Memory B cell (primary cell): ENCODE measurements around the gene SKIC8.

ENCODE experiments used
- ATAC-seq: fragments of 150-1000 bp; cut with Tn5 transposase; 2 replicates; pipeline ENCODE4 v1.10.0; 2021; ENCODE audit warnings: low read depth, mild to moderate bottlenecking, moderate library complexity
- DNase-seq, 2 donors: peaks; one replicate each; pipeline ENCODE4 v3.0.0; 2022; ENCODE audit warnings: low spot score in 2 of 2
- H3K27ac Mint-ChIP-seq: one replicate; pipeline ENCODE4 v1.8.0; 2022; ENCODE audit warnings: mild to moderate bottlenecking, moderate library complexity, mixed read lengths
- H3K27me3 Mint-ChIP-seq: one replicate; pipeline ENCODE4 v1.8.0; 2022; ENCODE audit warnings: mixed read lengths
- H3K36me3 Mint-ChIP-seq: one replicate; pipeline ENCODE4 v1.8.0; 2022; ENCODE audit warnings: mild to moderate bottlenecking, mixed read lengths
- H3K4me1 Mint-ChIP-seq: one replicate; pipeline ENCODE4 v1.8.0; 2022; ENCODE audit warnings: mixed read lengths
- H3K4me3 Mint-ChIP-seq: one replicate; pipeline ENCODE4 v1.8.0; 2022; ENCODE audit warnings: mild to moderate bottlenecking, moderate library complexity, mixed read lengths
- H3K9me3 Mint-ChIP-seq: one replicate; pipeline ENCODE4 v1.8.0; 2022; ENCODE audit warnings: mixed read lengths

SKIC8 gene

DNA sequence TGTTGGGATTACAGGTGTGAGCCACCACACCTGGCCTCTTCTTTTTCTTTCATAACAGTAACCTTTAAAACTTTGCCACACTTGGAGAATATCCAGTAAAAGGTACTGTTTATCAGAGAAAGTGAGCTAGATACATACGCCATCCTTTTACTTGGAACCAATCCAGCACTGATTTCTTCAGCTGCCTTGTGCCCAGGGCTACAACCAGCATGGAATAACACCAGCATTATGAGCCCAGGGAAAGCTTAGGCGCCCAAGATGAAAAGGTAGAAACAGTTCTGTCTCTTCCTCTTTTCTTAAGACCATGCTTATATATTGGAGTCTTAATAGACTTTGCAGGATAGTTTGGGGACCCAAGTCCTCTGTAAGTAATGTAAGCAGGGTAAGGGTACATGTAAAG, 8.4 kb downstream of the SKIC8 start:
- DNase-seq (no peak), ATAC-seq (no peak)
- Mint-ChIP-seq H3K9me3 (no peaks in the 10 kb centered on the region), H3K27ac (no peak overlapping the region), H3K36me3 (peaks cover 30% of the 10 kb centered on the region), H3K27me3 (no peaks in the 10 kb centered on the region), H3K4me3 (no peak overlapping the region), H3K4me1 (peaks cover 2% of the 10 kb centered on the region)

DNA sequence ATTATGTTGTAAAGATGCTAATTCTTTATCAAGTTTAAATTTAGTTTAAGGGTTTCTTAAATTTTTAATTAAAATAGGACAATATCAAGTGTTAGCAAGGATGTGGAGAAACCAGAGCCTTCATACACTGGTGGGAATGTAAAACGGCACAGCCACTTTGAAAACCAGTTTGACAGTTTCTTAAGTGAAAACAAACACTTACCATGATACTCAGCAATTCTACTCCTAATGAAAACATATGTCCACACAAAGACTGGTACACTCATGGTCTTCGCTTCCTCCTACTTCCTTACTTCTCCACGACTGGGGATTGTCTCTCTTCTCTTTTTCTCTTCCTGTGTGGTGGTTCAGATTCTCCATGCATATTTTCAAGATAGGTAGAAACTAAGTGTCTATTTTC, 9.2 kb downstream of the SKIC8 start:
- no peak overlapping the region for H3K27ac Mint-ChIP-seq
- H3K9me3 Mint-ChIP-seq = no peaks in the 10 kb centered on the region
- no peaks in the 10 kb centered on the region for H3K27me3 Mint-ChIP-seq
- DNase-seq (no peak), ATAC-seq (no peak)
- H3K4me3 Mint-ChIP-seq = no peak overlapping the region
- H3K4me1 Mint-ChIP-seq = no peaks in the 10 kb centered on the region
- H3K36me3 Mint-ChIP-seq = peaks cover 28% of the 10 kb centered on the region

DNA sequence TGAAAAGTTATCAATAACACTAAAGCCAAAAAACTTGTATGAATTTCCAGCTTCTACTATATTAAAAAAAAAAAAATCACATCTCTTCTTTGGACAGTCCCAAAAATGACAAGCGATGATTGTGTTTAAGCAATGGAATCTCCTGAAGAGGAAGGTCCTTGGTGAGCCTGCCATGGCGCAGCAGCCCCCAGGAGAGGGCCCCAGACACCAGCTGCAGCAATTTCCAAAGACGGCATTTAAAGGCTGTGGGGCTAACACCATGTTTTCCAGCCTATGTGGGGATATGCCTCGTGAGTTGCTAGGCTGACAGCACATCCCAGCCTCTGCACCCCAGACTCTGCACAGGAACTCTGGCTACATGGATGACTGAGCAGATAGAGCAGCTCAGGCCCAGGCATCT, 14.7 kb downstream of the SKIC8 start:
- Mint-ChIP-seq H3K4me3 (no peak overlapping the region), H3K27me3 (no peaks in the 10 kb centered on the region), H3K27ac (no peak overlapping the region), H3K36me3 (peaks cover 22% of the 10 kb centered on the region), H3K4me1 (no peaks in the 10 kb centered on the region), H3K9me3 (no peaks in the 10 kb centered on the region)
- ATAC-seq = no peak
- DNase-seq = no peak

GRCh38 chr15:78282324-78282723, 17.1 kb downstream of the SKIC8 start:
- ATAC-seq (no peak), DNase-seq (no peak)
- peaks cover 20% of the 10 kb centered on the region for H3K36me3 Mint-ChIP-seq
- H3K27ac Mint-ChIP-seq = no peak overlapping the region
- H3K9me3 Mint-ChIP-seq = no peaks in the 10 kb centered on the region
- H3K4me1 Mint-ChIP-seq = no peaks in the 10 kb centered on the region
- H3K27me3 Mint-ChIP-seq = no peaks in the 10 kb centered on the region
- no peak overlapping the region for H3K4me3 Mint-ChIP-seq

DNA sequence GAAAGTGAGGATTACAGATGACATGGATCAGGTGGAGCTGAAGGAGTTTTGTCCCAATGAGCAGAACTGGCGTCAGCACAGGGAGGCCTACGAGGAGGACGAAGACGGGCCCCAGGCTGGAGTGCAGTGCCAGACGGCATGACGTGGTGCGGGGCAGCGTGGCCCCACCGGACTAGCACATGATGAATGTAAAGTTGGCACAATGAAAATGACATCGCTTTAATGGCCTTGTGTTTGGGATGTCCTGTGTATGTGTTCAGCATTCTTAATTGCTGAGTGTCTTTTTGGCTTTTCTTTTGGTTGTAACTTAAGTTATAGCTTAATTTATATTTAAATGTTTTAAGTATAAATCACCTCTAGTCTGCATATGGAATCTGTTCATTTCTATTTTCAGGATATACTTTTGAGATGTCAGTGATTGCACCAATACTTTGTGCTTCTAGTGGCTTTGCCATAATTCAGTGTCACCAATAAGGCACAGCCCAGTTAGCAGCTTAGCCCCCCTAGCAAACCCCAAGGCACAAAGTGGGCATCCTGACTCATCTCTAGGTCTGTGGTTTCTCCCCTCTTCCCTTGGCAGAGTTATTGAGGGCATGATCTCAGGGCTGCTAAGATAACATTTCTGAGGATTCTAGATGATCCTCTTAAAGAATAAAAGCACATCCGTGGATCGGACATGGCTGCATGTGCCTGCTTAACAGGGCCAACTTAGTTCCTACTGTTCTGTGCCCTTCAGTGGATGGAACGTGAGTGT, 18.9 kb downstream of the SKIC8 start:
- peaks cover 13% of the 10 kb centered on the region for H3K36me3 Mint-ChIP-seq
- H3K4me1 Mint-ChIP-seq = no peaks in the 10 kb centered on the region
- DNase-seq (no peak), ATAC-seq (no peak)
- no peaks in the 10 kb centered on the region for H3K27me3 Mint-ChIP-seq
- H3K27ac Mint-ChIP-seq = no peak overlapping the region
- no peak overlapping the region for H3K4me3 Mint-ChIP-seq
- H3K9me3 Mint-ChIP-seq = no peaks in the 10 kb centered on the region

GRCh38 chr15:78276064-78276943, 23.1 kb downstream of the SKIC8 start:
- Mint-ChIP-seq H3K4me3 (no peak overlapping the region), H3K27me3 (no peaks in the 10 kb centered on the region), H3K4me1 (no peaks in the 10 kb centered on the region), H3K9me3 (no peaks in the 10 kb centered on the region), H3K27ac (no peak overlapping the region), H3K36me3 (peaks cover 13% of the 10 kb centered on the region)
- ATAC-seq (no peak), DNase-seq (no peak)

- no peak overlapping the region for H3K27ac Mint-ChIP-seq
These were observed 24.4 kb downstream of the SKIC8 start for GRCh38 chr15:78274994-78275393.

GRCh38 chr15:78272776-78273175, 26.6 kb downstream of the SKIC8 start:
- no peaks in the 10 kb centered on the region for H3K27me3 Mint-ChIP-seq
- H3K4me3 Mint-ChIP-seq = no peak overlapping the region
- DNase-seq (no peak), ATAC-seq (no peak)
- no peaks in the 10 kb centered on the region for H3K9me3 Mint-ChIP-seq
- H3K4me1 Mint-ChIP-seq = peaks cover 4% of the 10 kb centered on the region
- H3K36me3 Mint-ChIP-seq = peaks cover 7% of the 10 kb centered on the region
- H3K27ac Mint-ChIP-seq = no peak overlapping the region

More at GRCh38 chr15:78274994-78275393, 24.4 kb downstream of the SKIC8 start:
- Mint-ChIP-seq H3K4me3 (no peak overlapping the region), H3K9me3 (no peaks in the 10 kb centered on the region), H3K36me3 (peaks cover 12% of the 10 kb centered on the region), H3K4me1 (peaks cover 2% of the 10 kb centered on the region), H3K27me3 (no peaks in the 10 kb centered on the region)
- DNase-seq (no peak), ATAC-seq (no peak)

DNA sequence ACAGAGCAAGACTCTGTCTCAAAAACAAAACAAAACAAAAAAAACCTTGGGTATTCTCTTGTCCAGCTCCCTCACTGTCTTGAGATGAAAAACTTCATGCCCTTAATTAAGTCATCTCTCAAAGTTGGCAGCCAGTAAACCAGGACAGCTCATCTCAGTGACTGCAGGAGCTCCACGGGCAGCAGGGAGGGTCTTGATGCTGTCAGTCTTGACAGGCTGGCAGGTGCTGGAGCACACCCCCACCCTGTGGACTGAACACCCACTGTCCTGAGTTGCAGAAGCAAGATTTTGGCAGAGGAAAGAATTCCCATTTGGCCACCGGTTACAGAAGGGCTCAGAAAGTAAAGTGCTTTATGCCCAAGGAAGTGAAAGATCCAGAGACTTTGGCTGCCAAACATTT, 27.1 kb downstream of the SKIC8 start:
- Mint-ChIP-seq H3K9me3 (no peaks in the 10 kb centered on the region), H3K36me3 (peaks cover 7% of the 10 kb centered on the region), H3K4me3 (no peak overlapping the region), H3K27me3 (no peaks in the 10 kb centered on the region), H3K4me1 (peaks cover 4% of the 10 kb centered on the region), H3K27ac (no peak overlapping the region)
- no peak for DNase-seq
- ATAC-seq = no peak

GRCh38 chr15:78266806-78267205, 32.6 kb downstream of the SKIC8 start:
- DNase-seq (no peak), ATAC-seq (no peak)
- Mint-ChIP-seq H3K27ac (no peak overlapping the region), H3K9me3 (no peaks in the 10 kb centered on the region), H3K4me3 (no peak overlapping the region), H3K27me3 (no peaks in the 10 kb centered on the region), H3K36me3 (peaks cover 3% of the 10 kb centered on the region), H3K4me1 (peaks cover 14% of the 10 kb centered on the region)

DNA sequence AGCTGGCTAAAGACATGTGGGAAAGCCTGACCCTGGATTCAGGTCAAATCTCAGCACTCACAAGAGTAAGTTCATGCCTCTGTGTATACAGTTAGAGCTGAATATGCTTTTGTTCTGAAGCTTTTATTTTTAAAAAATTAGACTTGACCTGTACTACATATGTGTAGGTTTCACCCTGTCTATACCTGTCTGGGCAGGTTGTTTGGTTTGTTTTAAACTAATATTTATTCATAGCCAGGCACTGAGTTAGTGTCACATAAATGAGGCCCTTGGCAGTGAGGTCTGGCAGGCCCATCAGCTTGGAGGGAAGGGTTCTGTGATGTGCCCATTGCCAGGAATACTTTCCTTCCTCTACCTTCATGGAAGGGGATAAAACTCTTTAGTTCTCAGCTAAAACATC, 33.2 kb downstream of the SKIC8 start:
- H3K4me3 Mint-ChIP-seq = no peak overlapping the region

DNA sequence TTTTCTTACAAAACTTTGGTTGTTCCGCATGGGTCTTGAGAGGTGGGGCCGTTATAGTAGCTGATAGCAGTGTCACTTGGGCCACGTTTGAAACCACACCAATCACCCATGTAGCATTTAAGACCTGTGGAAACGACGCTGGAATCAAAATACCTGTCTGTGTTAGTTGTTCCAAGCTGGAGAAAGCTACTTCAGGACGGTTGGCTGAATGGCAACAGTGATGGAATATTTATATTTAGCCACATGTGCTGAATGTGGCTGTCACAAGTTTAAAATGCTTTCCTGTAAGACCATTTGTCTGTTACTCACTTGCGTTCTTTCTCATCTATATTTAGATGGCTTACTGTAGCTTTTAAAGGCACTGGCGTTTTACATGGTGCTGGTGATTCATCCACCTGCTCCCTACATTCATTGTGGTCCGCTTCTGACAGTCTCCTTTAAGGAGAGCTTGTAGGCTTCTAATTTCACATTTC, 33.6 kb downstream of the SKIC8 start:
- peak overlapping the region; percentile 83 for H3K27ac Mint-ChIP-seq
- peak overlapping the region; percentile 88 for H3K4me3 Mint-ChIP-seq
- no peaks in the 10 kb centered on the region for H3K27me3 Mint-ChIP-seq
- H3K36me3 Mint-ChIP-seq = peaks cover 3% of the 10 kb centered on the region
- DNase-seq (no peak), ATAC-seq (no peak)
- no peaks in the 10 kb centered on the region for H3K9me3 Mint-ChIP-seq
- peaks cover 14% of the 10 kb centered on the region for H3K4me1 Mint-ChIP-seq

More for the DNA sequence above, 33.2 kb downstream of the SKIC8 start:
- no peaks in the 10 kb centered on the region for H3K9me3 Mint-ChIP-seq
- no peak for ATAC-seq
- H3K27ac Mint-ChIP-seq = no peak overlapping the region
- DNase-seq = no peak
- H3K4me1 Mint-ChIP-seq = peaks cover 14% of the 10 kb centered on the region
- H3K27me3 Mint-ChIP-seq = no peaks in the 10 kb centered on the region
- peaks cover 3% of the 10 kb centered on the region for H3K36me3 Mint-ChIP-seq

DNA sequence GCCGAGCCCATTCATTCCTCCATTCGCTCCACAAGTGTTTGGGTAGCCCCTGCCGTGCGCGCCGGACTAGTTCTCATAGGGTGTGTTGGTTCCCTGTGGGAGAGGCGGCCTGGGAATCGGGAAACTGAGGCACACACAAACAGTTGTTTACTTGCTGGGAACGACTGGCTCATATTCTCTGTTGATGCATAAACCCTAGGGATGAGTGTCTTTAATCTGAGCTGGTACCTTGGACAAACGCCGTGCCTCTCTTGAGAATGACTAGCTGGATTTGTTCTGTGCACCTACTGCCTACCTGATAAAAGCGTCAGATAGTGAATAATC, 34.3 kb downstream of the SKIC8 start:
- Mint-ChIP-seq H3K36me3 (no peaks in the 10 kb centered on the region), H3K9me3 (no peaks in the 10 kb centered on the region), H3K4me1 (peaks cover 13% of the 10 kb centered on the region), H3K27ac (peak overlapping the region; percentile 83), H3K4me3 (peak overlapping the region; percentile 88), H3K27me3 (no peaks in the 10 kb centered on the region)
- ATAC-seq (no peak), DNase-seq (no peak)

DNA sequence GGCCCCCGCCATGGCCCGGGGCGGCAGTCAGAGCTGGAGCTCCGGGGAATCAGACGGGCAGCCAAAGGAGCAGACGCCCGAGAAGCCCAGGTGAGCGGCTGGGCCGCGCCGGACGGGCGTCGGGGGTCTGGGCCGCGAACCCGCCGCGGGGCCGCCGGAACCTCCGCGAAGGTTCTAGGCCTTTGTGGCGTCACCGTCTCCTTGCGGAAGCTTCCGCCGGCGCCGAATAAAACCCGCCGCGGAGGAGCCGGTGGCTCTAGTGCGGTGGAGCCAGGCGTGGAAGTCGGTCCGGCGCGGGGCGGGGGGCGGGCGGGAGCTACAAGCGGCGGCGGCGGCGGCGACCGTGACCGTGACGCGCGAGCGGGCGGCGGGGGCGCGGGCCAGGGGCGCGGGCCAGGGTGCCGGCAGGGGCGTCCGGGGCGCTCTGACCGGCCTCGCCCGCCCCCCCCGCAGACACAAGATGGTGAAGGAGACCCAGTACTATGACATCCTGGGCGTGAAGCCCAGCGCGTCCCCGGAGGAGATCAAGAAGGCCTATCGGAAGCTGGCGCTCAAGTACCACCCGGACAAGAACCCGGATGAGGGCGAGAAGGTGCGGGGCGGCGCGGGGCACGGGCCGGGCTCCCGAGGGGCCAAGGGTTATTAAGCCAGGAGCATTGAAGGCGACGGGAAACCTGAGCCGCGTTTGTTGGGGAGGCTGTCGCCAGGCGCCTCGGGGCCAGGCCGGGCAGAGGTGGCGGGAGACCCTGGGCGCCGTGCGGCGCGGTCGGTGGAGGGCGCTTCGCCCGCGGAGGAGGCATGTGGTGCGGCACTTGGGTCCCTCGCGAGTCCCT, 34.9 kb downstream of the SKIC8 start, which contains the start of gene DNAJA4:
DNAJA4 (plus strand) TSS at position 259 of the 833 bp plus-strand sequence; CDS start at position 461, 202 bp downstream.
- H3K4me1 Mint-ChIP-seq = peaks cover 12% of the 10 kb centered on the region
- peak within 1 kb of the TSS; percentile 83 for H3K27ac Mint-ChIP-seq
- no peaks in the 10 kb centered on the region for H3K27me3 Mint-ChIP-seq
- H3K4me3 Mint-ChIP-seq = peak within 1 kb of the TSS; percentile 88
- DNase-seq = peak; percentile 38 to 63
- H3K36me3 Mint-ChIP-seq = no peaks in the 10 kb centered on the region
- peak; percentile 74 for ATAC-seq
- H3K9me3 Mint-ChIP-seq = no peaks in the 10 kb centered on the region
